ENCODE data around the gene PDE4D. TPM values are rescaled to one million over a fixed set of nuclear protein-coding genes. Genes with fewer than 3 reads are reported as not detected.

Gene PDE4D
- total RNA-seq, 4 donors from 2014 or later = 14.7 to 36.3 (median 24.7) TPM

GRCh38 chr5:59830536-59831200, 62.9 kb downstream of the PDE4D start:
- 70 to 84% methylated on average over 2 of the region's 2 CpGs for WGBS, 2 donors
- no peaks in the 10 kb centered on the region for H3K4me1 ChIP-seq

DNA sequence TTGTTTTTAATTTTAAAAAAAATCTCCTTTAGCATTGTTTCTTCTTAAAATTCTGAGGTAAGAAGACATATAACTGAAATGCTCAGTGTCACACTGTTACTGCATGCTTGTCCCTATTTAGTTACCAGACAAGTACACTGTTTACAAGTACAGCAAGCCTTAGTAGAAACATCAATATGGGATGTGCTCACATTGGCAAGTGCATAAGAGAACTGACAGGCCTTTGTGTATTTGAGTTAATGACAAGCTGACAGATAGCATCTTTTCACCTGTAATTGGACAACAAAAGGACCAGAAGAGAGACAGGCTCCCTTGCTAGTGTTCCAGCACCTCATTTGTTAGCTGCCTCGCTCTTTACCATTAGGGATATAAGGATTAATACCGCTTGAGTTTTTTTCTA, 63.6 kb downstream of the PDE4D start:
- Histone ChIP-seq H3K9me3 (no peaks in the 10 kb centered on the region), H3K27ac (no peak overlapping the region), H3K36me3 (no peaks in the 10 kb centered on the region), H3K4me1 (no peaks in the 10 kb centered on the region), H3K27me3 (no peaks in the 10 kb centered on the region), H3K4me3 (replicated peaks in 1 of 3) (no peak overlapping the region)
- TF ChIP-seq POLR2A (IDR thresholded peaks at IDR 0.05) = no peak
- TF ChIP-seq, protein P1, sequence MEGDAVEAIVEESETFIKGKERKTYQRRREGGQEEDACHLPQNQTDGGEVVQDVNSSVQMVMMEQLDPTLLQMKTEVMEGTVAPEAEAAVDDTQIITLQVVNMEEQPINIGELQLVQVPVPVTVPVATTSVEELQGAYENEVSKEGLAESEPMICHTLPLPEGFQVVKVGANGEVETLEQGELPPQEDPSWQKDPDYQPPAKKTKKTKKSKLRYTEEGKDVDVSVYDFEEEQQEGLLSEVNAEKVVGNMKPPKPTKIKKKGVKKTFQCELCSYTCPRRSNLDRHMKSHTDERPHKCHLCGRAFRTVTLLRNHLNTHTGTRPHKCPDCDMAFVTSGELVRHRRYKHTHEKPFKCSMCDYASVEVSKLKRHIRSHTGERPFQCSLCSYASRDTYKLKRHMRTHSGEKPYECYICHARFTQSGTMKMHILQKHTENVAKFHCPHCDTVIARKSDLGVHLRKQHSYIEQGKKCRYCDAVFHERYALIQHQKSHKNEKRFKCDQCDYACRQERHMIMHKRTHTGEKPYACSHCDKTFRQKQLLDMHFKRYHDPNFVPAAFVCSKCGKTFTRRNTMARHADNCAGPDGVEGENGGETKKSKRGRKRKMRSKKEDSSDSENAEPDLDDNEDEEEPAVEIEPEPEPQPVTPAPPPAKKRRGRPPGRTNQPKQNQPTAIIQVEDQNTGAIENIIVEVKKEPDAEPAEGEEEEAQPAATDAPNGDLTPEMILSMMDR (IDR thresholded peaks at IDR 0.05) = no peak
- 92% methylated on average over 2 of the region's 2 CpGs for WGBS, 2 donors
- intact Hi-C loops (cut with DNase I) = no loop called here
- no peak for DNase-seq

More at GRCh38 chr5:59830536-59831200, 62.9 kb downstream of the PDE4D start:
- DNase-seq = no peak
- intact Hi-C loops (cut with DNase I) = no loop called here
- TF ChIP-seq, protein P1 (IDR thresholded peaks at IDR 0.05) = no peak
- TF ChIP-seq POLR2A (IDR thresholded peaks at IDR 0.05) = no peak
- no peak overlapping the region for H3K27ac ChIP-seq
- H3K4me3 ChIP-seq (replicated peaks in 1 of 3) = no peak overlapping the region
- no peaks in the 10 kb centered on the region for H3K9me3 ChIP-seq
- H3K36me3 ChIP-seq = no peaks in the 10 kb centered on the region
- H3K27me3 ChIP-seq = no peaks in the 10 kb centered on the region

DNA sequence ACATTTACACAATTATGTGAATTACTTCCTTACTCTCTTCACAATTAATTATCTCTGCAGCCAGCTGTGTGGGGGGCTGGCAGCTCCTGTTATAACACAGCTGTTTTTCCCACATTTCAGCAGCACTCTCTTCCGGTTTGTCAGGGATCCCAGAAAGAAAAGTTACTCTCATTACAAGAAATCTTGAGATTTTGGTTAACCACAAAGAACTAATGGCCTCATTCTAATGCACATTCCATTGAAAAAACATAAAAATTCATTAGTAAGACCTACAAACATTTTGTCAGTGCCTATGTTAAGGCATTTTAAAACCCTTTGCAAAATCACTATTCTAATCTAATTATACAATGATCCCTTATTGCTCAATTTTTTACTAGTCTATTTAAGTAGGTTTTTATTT, 64.1 kb downstream of the PDE4D start:
- no peak for DNase-seq
- WGBS, 2 donors = 68 to 72% methylated on average over 1 of the region's 1 CpG
- Histone ChIP-seq H3K36me3 (no peaks in the 10 kb centered on the region), H3K27me3 (no peaks in the 10 kb centered on the region), H3K4me3 (replicated peaks in 1 of 3) (no peak overlapping the region), H3K27ac (no peak overlapping the region), H3K9me3 (no peaks in the 10 kb centered on the region), H3K4me1 (no peaks in the 10 kb centered on the region)
- TF ChIP-seq, protein P1 (IDR thresholded peaks at IDR 0.05) = no peak
- TF ChIP-seq POLR2A (IDR thresholded peaks at IDR 0.05) = no peak
- intact Hi-C loops (cut with DNase I) = no loop called here

GRCh38 chr5:59828623-59829022, 64.9 kb downstream of the PDE4D start:
- H3K36me3 ChIP-seq = no peaks in the 10 kb centered on the region
- no peak for DNase-seq
- 77 to 82% methylated on average over 3 of the region's 3 CpGs for WGBS, 2 donors
- no peak overlapping the region for H3K27ac ChIP-seq
- H3K4me1 ChIP-seq = no peaks in the 10 kb centered on the region
- intact Hi-C loops (cut with DNase I) = no loop called here
- H3K9me3 ChIP-seq = no peaks in the 10 kb centered on the region
- H3K27me3 ChIP-seq = no peaks in the 10 kb centered on the region
- H3K4me3 ChIP-seq (replicated peaks in 1 of 3) = no peak overlapping the region
- no peak for TF ChIP-seq POLR2A (IDR thresholded peaks at IDR 0.05)
- TF ChIP-seq, protein P1 (IDR thresholded peaks at IDR 0.05) = no peak

DNA sequence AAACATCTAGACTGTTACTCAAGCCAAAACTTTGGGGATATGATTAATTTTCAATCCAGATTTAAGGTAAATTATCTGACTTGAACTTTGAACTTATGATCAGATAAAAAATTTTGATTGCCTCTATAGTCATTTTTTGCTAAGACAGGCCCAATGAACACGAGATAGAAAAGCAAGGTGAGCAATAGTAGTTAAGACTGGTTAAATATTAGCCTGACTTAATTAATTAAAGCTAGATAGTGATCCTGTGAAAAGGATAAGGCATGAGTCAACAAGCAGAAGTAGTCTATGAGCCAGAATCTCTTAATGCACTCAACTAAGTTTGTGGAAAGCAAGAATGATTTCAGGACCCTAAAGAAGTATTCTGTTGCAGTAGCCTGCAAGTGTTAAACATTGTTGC, 66.5 kb downstream of the PDE4D start:
- Histone ChIP-seq H3K4me1 (no peaks in the 10 kb centered on the region), H3K27me3 (no peaks in the 10 kb centered on the region), H3K36me3 (no peaks in the 10 kb centered on the region), H3K9me3 (no peaks in the 10 kb centered on the region), H3K4me3 (replicated peaks in 1 of 3) (no peak overlapping the region), H3K27ac (no peak overlapping the region)
- WGBS, 2 donors = 60 to 75% methylated on average over 1 of the region's 1 CpG
- no peak for TF ChIP-seq POLR2A (IDR thresholded peaks at IDR 0.05)
- TF ChIP-seq, protein P1 (IDR thresholded peaks at IDR 0.05) = no peak
- intact Hi-C loops (cut with DNase I) = no loop called here
- DNase-seq = no peak
